ENCODE data around the gene ZBTB3.
"Not testable (repeated sequence)": the region's sequence is repeated elsewhere in the genome, so short reads cannot be mapped to it uniquely, and the experiment has no call there.

GRCh38 chr11:62730076-62730475 lies 23.9 kb downstream of the ZBTB3 start:
- TF ChIP-seq ATF3 (IDR thresholded peaks at IDR 0.05); ATF3 (CRISPR knock-in tag; conservative IDR thresholded peaks at IDR 0.05); TARDBP (IDR thresholded peaks at IDR 0.05); EP300 (IDR thresholded peaks at IDR 0.05; ENCODE audit: low read length); CTCF (IDR thresholded peaks at IDR 0.05 in 2 of 3, conservative IDR thresholded peaks at IDR 0.05 in 1 of 3; ENCODE audit: insufficient read depth in 2 of 3, low read depth in 1 of 3, low read length in 3 of 3); RFX1 (IDR thresholded peaks at IDR 0.05); HNRNPLL (IDR thresholded peaks at IDR 0.05; ENCODE audit: low read depth, low read length, poor library complexity, severe bottlenecking); MAFG (tag; conservative IDR thresholded peaks at IDR 0.05); STAG1 (CRISPR knock-in tag; IDR thresholded peaks at IDR 0.05; ENCODE audit: borderline replicate concordance); RFX5 (IDR thresholded peaks at IDR 0.05; ENCODE audit: low read depth, low read length): not testable (repeated sequence)

All from K562 (cell line).